ENCODE data around the gene DHPS.
A peak's percentile ranks its signal among the peaks of the same experiment; 100 is the strongest.
"Not testable (repeated sequence)": the region's sequence is repeated elsewhere in the genome, so short reads cannot be mapped to it uniquely, and the experiment has no call there.

DHPS gene

DNA sequence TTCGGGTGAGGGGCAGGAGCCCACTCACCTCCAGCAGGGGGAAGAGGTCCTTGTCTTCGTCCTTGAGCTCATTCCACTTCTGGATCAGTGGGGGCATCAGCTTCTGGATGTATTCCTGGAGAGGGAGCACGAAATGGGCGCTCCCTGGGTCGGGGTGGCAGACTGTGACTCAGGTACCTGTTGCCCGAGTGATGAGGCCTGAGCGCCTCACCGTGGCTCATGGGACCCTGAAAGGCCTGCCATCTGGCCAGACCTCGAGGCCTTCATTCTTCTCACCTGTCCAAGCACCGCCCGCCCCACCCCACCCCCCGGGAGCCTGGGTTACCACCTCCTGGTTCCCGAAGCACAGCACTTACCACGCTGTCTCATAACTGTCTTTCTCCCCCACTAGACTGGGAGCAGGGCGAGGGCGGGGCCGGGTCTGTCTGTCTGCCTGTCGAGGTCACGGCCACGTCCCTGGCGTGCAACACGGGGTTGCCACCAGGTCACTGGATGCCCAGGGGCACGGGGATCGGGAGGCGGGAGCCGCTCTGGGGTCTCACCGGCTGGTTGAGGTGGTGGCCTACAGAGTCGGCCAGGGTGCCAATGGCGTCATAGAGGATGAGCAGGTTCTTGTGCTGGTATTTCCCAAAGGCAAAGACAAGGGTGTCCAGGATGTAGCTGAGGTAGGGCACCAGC lies 24.1 kb upstream of the DHPS start:
- no peak for DNase-seq (ENCODE audit: low spot score)

DNA sequence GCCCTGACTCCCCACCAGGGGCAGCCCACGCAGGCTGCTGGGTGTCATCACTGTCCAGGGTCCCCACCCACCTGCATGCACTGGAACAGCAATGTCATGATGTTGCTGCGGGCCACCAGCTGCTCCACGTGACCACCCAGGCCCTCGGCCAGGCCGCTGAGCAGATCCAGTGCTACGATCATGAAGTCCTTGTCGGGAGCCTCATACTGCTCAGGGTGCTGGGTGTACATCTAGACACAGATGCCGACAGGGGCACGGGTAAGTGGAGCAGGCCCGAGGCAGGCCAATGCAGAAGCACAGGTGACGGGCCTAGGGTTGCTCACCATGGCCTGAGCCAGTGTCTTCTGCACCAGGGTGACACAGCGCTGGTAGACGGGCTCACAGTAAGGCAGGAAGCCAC lies 23.5 kb upstream of the DHPS start:
- DNase-seq (ENCODE audit: low spot score) = no peak

DNA sequence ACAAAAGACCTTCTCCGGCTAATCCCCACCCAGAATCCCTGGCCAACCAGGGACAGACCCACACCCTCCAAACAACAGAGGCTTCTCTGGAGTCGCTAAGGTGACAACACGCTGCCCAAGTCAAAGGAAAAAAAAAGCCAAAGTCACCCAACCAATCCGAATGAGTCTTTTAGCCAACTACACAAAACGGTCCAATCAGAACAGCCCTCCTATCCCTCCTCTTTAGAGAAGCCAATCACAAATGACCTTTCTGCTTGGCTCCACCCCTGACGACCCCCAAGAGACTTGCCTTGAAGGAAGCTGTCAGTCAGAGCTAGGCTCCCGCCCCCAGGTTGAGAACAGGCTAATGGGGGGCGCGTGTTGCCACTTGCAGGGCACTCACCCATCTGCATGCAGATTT lies 21.4 kb upstream of the DHPS start:
- peak; percentile 47 for DNase-seq (ENCODE audit: low spot score)

DNA sequence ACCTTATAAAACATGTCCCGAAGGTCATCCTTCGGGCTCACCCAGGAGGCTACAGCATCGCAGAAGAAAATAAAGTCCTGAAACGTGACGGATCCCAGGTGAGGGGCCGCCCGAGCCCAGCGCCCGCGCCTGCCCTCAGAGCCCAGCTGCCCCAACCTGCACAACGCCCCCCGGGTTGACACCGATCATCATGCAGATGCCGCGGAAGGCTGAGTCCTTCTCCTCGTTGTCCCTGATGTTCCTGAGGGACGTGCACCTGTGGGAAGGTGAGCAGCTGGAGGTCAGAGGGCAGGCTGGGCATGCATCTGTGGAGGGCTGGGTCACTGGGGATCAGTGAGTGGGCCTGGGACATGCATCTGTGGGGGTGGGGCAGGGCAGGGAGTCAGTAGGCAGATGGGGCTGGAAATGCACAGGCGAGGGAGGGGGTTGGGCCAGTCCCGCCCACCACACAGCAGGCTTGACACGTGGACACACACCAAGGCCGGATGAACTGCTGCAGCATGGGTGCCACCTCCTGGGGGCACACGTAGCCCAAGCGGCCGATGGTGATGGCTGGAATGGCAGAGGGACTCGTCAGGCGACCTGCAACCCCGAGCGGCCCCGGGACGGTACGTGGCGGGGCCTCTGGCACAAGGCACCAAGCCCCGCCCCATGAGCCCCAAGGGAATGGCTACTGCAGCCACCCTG lies 20.1 kb upstream of the DHPS start:
- no peak for DNase-seq (ENCODE audit: low spot score)

DNA sequence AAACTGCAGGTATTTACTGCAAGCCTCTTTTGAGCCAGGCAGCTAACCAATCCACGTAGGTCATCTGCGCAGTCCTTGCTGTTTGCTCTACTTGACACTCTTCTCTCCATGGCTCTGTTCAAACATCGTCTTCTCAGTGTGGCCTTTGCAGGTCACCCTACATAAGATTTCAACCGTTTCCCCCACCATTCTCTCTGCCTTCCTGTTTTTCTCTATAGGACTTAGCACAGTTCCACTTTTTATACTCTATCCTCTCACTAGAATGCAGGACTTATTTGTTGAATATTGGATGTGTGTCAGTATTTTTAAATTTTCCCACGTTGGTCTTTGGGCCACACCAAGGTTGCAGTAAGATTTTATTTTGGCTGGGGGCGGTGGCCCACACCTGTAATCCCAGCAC lies 16.5 kb upstream of the DHPS start:
- no peak for DNase-seq (ENCODE audit: low spot score)

DNA sequence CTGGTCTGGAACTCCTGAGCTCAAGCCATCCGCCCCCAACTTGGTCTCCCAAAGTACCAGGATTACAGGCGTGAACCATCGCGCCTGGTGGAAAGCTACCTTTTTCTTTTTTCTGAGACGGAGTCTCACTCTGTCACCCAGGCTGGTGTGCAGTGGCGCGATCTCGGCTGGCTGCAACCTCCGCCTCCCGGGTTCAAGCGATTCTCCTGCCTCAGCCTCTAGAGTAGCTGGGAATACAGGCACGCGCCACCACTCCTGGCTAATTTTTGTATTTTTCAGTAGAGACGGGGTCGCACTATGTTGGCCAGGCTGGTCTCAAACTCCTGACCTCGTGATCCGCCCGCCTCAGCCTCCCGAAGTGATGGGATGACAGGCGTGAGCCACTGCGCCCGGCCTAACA lies 15.7 kb upstream of the DHPS start:
- not testable (repeated sequence) for DNase-seq (ENCODE audit: low spot score)

DNA sequence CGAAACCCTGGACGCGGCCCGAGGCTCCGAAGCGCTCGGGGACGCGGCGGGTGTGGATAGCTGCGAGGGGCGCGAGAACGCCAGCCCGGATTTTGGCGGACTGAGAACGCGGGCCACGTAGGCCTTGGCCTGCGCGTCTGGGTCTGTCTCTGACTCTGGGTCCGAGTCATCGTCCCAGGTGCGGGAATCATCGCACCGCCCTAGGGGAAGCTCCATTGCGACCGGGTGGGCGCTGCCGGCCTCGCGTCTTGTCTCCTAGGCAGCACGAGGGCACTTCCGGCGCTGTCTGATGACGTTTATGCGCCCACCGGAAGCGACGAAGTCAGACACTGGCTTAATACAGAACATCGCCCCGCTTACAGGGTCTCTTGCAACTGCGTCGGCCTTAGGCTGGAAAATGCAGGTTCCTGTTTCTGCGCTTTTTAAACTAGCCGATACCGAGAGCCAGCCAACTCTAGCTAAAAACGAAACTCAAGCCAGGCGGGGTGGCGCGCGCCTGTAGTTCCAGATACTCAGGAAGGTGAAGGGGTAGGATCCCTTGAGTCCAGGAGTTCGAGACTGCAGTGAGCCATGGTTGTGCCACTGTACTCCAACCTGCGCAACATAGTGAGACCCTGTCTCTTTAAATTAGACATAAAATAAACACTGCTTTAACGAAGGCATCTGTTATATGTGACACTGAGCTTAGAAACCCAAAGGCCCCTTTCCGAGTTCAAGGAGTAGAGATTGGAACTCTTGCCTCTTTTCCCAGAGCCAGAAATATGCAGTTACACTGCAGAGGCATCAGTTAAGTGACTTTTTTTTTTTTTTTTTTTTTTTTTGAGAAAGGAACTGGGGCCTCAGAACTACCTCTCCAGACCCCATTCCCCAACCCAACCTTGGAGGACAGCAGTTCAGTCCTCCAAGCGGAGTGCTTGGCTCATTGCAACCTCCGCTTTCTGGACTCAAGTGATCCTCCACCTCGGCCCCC lies 15.0 kb upstream of the DHPS start, which contains the start of gene FBXW9:
Gene FBXW9 (minus strand): TSS at position 266 of the 970 bp plus-strand sequence. CDS start 50 bp downstream, at position 216.
- peak; percentile 98 for DNase-seq (ENCODE audit: low spot score)

DNA sequence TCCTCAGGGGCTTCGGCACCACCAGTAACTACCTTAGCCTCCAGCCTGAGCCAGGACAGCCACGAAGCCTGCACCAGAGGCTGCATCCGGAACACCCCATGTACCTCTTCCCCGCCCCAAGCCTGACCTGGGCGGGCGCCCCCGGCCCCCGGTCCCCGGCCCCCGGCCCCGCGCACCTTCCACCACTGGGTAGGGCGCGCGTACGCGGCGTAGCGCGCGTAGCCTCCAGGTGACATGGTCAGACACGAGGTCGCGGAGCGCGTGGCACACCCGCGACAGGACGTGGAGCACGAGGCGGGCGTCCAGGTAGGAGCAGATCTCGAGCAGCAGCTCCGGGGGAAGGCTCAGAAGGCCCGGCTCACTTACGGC lies 14.3 kb upstream of the DHPS start:
- DNase-seq (ENCODE audit: low spot score) = peak; percentile 45

DNA sequence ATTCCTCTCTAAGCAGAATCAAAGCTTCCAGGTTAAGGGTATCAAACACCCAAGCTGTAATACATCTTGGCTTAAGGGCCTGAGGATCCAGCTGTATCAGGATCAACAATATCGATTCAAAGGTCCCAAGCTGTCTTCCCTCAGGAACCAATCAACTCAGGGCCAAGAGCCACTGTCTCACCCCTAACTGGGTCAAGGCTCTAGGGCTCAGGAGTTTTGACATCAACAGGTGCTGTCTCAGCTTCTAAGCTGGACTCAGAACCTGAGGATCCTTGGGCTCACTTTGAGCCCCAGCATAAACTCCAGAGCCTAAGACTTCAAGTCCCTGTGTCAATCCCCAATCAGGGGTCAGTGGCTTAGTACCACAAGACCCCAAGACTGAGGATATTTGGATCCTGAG lies 13.8 kb upstream of the DHPS start:
- no peak for DNase-seq (ENCODE audit: low spot score)

DNA sequence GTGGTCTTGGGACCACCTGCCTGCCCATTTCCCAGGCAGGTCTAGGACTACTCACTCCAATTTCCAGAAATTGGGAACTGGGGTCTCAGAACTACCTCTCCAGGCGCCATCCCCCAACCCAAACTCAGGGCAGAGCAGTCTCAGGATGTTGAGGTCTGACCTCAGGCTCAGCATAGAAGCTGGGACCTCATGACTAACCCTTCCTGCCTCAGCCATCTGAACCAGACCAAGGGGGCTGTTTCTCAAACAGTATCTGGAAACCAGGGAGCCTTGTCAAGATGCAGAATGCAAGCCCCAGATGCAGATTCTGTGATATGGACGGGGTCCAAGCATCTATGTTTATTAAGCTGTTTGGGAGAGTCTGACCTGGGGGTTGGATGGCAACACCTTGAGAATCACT lies 13.4 kb upstream of the DHPS start:
- no peak for DNase-seq (ENCODE audit: low spot score)

DNA sequence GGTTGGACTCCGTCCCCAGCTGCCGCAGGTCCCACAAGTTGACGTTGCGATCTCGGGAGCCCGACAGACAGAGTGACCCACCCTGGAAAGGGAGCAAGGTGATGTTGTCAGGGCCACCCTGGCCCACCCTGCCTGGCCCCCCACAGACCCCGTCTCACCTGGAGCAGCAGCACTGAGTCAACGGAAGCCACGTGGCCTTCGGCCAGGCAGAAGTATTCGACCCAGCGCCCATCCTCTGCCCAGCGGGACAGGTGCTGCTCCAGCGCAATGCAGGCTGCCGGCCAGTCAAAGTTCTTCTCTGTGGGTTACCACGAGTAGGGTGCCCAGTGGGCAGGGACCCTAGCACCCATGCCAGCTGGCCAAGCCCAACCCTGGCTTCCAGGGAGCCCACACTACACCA lies 13.0 kb upstream of the DHPS start:
- no peak for DNase-seq (ENCODE audit: low spot score)

DNA sequence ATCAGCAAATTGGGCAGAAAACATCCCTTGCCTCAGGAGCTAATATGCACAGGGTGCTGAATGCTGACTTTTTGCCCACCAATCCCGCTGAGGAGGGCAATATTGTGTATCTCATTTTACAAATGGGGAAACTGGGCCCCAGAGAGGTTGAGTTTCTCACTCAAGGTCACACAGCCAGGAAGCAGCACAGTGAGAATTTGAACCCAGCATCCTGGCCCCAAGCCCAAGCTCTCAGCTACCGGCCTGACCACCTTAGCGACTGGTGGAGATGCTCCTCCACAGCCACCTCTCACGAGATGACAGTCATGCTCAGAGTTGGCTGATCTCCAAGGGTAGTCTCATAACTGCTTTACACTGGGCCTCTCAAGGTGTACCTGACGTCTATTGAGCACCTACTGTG lies 11.3 kb upstream of the DHPS start:
- DNase-seq (ENCODE audit: low spot score) = no peak

DNA sequence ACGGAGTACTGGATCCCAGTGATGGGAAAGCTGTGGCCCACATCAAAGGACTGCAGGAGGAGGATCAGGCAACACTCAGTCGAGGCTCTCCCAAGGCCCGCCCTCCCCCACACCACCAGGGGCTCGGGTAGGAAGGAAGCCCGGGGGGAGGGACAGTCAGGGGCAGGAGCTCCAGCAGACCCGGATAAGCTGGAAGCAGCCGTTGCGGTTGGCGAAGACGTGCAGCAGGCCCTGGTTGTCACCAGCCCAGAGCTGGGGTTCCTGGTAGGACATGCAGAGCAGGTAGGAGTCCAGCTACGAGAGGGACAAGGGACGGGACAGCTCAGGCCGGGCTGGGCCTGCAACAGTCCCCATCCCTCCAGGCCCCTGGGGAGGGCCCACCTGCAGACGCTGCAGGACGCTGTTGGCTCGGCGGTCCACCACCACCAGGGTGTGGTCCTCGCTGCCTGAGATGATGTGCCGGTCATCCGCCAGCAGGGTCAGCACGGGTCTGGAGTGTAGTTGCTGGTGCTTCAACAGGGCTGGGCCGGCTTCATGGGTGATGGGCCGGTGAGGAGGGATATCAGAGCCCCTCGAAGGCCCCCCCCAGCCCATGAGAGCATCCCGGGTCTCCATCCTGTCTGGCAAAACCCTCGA lies 8.0 kb upstream of the DHPS start:
- DNase-seq (ENCODE audit: low spot score) = no peak

DNA sequence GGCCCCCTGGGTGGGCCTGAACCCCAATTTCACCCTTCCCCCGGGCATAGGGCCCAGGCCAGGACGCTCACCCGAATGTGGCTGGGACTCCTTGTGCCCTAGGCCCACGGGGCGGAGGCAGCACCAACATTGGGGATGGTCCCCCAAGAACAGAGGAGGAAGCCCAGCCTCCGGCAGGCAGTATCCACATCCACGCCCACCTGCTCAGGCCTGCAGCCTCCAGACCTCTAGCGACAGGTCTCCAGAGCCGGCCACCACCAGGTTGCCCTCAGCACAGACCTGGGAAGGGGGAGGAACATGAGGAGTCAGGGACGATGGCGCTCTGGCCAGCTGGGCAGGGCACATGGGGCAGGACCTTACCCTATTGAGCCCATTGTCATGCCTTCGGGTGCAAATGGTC lies 7.3 kb upstream of the DHPS start:
- no peak for DNase-seq (ENCODE audit: low spot score)

DNA sequence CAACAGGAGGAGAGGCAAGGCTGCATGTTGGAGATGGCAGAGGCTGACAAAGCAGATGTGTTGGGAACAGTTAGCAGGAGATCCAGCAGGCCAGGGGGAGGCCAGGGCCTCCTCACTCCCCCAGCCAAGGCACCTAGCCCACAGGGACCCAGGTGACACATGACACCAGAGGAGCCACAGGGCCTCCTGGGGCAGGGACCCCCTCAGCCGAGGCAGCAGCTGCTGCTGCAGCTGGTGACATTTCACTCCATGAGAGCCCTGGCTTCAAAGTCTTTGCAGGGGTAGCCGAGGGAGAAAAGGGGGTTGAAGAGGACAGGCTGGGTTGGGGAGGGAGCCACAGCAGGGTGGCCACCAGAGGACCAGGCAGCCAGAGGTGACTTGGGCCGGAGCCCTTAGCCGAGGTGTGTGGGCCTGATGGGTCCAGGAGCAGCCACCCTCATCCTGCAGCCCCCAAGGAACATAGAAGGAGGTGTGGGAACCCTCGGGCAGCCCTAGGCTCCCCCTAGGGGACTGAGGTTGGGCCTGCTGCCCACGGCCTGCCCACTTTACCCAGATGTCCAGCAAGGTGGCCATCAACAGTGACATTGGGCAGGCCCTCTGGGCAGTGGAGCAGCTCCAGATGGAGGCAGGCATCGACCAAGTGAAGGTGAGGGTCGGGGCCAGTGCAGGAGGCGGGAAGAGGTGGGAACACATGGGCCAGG lies 6.0 kb upstream of the DHPS start, which contains the start of gene GNG14:
Gene GNG14 (plus strand): TSS at position 503 of the 701 bp plus-strand sequence. CDS start 51 bp downstream, at position 554.
- no peak for DNase-seq (ENCODE audit: low spot score)

DNA sequence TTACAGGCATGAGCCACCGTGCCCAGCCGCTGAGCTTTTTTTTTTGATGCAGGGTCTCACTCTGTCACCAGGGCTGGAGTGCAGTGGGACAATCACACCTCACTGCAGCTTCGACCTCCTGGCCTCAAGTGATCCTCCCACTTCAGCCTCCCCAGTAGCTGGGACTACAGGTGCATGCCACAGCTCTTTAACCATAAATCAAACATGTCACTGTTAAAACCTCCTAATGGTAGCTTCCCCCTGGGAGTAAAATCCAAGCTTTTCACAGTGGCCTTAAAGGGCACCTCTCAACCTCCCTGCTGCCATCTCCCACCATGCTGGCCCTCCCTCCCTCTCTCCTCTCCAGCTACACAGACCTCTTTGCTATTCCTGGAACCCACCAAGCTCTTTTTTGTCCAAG lies 4.2 kb upstream of the DHPS start:
- no peak for DNase-seq (ENCODE audit: low spot score)

DNA sequence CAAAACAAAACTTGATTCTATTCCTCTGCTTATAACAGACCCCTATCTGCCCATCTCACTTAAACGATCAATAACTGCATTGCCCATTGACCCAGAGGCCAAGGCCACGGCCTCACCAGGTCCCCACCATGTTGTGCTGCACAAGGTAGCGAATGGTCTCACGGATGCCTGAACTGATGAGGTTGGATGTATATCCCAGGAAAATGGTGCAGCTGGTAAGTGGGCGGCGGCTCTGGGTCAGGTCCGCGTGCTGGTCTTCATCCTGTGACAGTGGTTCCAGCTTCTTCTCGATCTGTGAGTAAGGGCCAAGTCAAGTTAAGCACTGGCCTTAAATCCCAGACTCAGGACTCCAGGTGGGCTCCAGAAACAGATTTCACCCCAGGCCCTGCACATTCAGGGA lies 1.6 kb downstream of the DHPS start:
- DNase-seq (ENCODE audit: low spot score) = no peak

DNA sequence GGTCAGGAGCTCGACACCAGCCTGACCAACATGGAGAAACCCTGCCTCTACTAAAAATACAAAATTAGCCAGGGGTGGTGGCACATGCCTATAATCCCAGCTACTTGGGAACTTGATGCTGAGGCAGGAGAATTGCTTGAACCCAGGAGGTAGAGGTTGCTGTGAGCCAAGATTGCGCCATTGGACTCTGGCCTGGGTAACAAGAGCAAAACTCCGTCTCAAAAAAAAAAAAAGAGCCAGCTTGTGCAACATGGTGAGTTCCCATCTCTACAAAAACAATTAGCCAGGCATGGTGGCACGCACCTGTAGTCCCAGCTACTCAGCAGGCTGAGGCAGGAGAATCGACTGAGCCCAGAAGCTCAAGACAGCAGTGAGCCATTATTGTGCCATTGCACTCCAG lies 3.6 kb downstream of the DHPS start:
- not testable (repeated sequence) for DNase-seq (ENCODE audit: low spot score)

DNA sequence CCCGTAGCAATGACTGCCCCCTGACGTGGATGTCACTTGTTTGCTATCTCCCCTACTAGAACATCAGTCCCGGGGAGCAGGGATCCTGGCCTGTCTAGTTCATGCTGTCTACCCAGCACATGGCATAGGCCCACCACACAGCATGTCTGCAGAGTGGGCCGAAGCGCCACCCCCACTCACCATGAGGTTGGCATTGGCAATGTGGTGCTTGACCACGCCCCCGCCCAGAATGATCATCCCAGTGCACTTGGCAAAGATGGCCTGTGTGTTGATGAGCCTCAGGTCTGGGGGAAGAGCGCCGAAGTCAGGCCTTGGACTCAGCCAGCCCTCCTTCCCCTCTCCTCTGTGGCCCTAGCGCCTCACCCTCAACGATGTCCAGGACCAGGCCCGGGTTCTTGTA lies 4.8 kb downstream of the DHPS start:
- no peak for DNase-seq (ENCODE audit: low spot score)

DNA sequence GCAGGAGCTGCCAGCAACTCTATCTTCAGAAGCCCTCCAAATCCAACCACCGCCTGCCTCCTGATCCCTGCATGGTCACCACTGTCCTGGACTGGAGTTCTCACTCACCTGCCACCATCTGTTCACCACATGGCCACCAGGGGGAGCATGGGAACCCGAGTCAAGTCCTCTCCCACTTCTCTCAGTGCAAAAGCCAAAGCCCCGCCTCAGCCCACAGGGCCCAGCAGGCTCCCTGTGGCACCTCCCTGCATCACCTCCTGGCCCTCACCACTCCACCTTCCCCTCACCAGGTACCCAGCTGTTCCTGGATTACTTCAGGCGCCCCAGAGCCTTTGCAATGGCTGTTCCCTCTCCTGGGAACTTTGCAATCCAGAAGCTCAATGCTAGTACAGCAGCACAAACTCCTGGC lies 5.3 kb downstream of the DHPS start:
- DNase-seq (ENCODE audit: low spot score) = peak; percentile 94

DNA sequence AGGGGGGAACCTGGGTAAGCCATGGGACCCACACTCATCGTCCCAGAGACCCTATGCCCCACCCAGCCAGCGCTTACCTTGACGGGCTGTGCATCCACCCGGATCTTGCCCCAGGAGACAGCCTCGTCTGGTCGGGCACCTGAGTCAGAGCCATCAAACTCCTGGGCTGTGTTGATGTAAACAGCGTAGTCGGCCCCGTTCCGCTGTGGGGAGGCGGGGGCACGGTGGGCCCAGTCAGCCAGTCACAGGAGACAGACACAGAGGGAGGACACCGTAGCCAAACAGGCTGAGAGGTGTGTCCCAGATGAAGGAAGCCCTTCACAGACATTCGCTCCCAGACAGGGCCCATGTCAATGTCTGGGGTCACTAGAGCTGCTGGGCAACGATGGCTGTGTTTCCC lies 5.7 kb downstream of the DHPS start:
- no peak for DNase-seq (ENCODE audit: low spot score)

DNA sequence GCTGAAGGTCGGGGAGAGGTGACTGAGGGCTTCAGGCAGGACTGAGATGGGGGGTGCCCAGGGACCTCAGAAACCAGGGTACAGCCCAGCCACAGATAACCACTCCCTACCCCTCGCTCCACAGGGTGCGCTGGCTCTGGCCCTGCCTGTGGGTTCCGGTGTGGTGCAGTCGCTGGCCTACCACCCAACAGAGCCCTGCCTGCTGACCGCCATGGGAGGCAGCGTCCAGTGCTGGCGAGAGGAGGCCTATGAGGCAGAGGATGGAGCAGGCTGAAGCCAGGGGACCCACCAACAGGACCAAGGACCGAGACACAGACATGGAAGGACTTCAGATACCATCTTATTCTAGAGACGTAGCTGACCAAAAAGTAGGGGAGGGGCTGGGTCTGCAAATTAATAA lies 6.3 kb downstream of the DHPS start:
- no peak for DNase-seq (ENCODE audit: low spot score)

Measured in HuH-7.5 (cell line).